Glomerular visceral epithelial cell (primary cell): Measurements from ENCODE around the gene JAG1.

Experiments
- DNase-seq: peaks from one replicate; pipeline ENCODE4 v3.0.0-alpha.2; 2016; ENCODE audit errors: extremely low spot score

The JAG1 gene

DNA sequence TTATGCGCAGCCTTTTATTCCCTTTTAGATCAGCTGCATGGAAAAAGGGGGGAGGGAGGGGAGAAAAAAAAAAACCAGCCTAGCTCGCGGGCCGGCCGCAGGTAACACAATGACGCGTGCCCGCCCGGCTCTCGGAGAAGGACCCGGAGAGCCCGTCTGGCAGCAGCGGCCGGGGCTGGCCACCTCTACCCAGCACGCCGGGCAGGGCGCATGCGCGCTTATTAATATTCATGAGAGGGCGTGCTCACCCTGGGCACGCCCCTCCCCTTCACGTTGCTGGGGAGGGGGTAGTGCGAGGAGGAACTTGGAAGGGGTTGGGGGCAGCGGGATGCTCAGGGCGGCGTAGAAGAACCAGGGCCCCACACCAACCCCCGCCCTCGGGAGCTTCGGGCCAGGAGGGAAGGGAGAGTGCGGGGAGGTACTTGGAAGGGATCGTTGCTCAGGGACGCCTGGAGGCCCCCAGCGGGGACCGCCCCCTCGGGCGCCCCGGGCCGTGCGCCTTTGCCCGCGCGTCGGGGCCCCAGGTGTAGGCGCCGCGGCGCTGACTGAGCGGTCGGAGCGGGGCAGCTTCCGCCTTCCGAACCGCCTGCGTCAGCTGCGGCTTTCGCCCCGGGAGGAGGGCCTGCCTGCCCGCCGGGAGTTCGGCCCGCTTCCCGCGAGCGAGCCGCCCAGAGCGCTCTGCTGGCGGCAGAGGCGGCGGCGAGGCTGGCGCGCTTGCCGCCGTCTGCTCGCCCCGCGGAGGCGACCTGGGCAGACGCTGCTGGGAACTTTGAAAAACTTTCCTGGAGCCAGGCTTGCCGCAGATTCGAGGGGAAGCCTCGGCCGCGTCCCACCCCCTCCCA, at the start of gene JAG1:
TSS of gene JAG1 (minus strand) at position 158 of the 842 bp plus-strand sequence. CDS start 469 bp downstream, outside the sequence.
- DNase-seq: peak; percentile 98

DNA sequence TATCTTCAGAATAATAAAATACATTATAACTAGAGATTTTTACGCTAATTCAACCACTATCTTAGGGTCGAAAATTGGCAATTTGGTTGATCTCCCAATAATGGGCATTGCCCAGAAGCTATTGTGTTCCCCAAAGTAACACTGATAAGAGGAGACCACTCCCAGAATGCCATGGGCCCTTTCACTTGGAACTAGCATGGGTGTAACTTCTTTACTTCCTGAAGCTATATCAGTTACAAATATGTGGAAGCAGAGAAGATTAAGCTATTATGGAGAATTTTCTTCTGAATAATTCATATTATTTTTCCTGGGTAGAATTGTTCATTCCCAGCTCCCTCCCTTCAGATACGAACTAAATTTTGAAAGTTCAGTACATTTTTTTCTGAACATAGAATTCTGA, 48.2 kb upstream of the JAG1 start:
- DNase-seq: no peak

- DNase-seq: no peak
These were observed 47.5 kb upstream of the JAG1 start for GRCh38 chr20:10721137-10721896.

- no peak for DNase-seq
These were observed 46.8 kb upstream of the JAG1 start for GRCh38 chr20:10720565-10720964.

- no peak for DNase-seq
These were observed 46.1 kb upstream of the JAG1 start for GRCh38 chr20:10719740-10720385.

GRCh38 chr20:10718661-10719060, 44.9 kb upstream of the JAG1 start:
- DNase-seq: no peak

DNA sequence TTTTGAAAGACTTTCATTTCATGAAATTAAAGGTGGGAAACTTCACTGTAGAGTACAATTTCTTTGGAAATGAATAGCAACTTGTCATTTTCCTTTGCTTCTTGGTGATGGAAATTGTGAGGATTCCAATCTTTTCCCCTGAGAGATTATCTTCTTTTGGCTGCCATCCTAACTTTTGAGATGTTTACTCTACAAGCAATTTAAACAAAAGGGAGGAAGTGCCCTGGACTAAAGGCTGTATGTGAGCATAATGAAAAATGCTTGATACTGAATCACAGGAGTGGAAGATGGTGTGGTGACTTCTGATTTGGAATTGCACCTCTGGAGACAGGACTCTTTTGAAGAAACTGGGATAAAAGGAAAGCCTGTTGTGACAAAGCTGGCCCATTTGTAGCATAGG, 43.1 kb upstream of the JAG1 start:
- DNase-seq: no peak

GRCh38 chr20:10715035-10715434, 41.2 kb upstream of the JAG1 start:
- DNase-seq: no peak

DNA sequence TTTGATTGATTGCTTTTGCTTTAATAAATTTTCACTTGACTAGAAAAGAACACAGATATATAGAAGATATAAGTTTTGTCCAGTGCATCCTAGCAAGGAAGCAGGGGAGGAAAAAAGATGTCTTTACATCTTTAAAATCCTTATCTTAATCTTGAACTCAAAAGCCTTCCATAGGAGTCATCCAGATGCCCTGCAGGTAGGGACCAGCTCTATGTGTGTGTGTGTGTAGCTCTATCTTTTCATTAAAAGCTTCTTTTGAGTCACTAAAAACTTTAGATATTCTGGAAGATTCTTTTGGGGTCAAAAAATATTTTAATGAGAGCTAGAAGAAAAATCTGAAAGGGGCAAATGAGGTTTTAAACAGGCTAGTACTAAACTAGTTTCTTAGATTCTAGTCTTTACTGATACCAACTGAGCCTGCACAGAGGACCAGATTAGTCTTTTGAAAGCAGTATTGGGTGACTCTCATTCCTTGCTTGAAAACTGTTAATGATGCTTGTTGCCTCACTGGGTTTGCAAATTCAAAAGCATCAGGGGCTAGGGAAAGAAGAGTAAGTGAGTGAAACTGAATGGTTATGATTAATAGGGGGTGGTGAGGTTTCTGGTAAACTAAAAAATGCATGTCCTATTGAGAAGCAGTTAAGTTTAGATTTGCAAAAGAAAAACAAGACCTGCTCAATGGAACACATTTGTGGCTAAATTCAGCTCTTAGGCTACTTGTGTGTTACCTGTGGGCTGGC, 40.6 kb upstream of the JAG1 start:
- DNase-seq: no peak

DNA sequence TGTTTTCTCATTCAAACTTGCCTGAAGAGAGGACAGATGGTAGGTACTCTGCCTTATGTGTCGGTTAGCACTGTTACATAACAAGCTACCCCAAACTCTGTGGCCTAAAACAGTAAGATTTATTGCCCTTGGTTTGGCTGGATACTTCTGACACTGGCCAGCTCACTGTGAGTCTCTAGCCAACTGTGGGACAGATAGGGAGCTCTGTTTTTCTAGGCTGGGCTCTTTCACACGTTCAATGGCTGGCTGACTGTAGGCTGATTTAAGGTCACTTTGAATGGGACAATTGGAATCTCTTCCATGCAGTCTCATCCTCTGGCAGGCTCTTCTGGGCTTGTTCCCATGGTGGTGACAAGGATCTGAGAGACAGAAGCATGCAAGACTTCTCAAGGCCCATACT, 39.4 kb upstream of the JAG1 start:
- no peak for DNase-seq

DNA sequence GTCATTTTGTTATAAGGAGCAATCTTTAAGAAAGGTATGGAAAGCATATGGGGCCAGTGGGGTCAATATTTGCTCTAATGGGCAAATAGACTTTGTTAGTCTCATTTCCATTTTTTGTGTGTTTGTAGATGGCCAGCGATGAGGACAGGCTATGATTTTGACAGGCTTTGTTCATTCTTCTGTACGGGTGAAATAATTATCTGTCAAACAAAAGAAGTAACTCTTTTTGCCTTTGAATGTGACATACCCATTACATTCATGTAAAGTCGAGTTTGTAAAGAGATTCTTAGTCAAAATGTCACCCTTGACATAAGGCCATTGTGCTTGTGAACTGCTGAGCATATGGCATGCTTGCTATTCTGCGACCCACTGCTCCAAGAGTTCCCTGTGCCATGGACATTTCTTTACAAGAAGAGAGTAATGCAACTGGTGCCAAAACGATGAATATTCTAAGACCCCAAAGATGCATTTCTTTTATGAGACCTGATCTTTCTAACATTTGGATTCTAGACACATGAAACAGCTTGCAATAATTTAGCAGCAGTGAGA, 38.2 kb upstream of the JAG1 start:
- DNase-seq: no peak

DNA sequence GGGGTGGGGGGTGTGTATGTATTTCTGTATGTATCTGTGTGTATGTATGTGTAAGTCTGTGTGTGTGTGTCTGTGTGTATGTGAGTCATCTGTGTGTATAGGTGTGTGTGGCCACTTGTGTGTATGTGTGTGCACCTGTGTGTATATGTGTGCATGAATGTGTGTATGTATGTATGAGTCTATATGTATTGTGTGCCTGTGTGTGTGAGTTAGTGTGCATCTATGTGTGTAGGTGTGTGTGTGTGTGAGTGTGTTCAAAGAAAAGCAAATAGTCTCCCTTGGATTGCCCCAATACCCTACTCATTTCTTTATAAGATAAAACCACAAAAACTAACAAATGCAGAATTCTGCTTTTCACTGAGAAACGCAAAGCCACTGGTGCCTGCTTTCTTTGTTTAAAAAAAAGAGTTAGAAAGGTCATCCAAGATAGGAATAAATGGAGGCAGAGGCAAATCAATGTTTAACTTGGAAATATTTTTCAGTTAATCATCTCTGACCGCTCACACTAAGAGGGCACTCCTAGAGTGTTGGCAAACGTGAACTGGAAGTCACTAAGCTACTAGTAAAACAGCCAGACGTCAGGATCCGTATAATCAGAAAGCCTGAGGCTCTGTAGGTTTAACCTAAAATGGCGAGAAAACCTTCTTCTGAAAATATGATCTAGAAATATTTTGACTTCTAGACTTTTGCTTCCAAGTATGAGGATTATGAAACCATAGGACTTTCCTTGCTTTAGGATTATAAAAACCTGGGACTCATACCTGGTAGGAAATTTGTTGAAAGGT, 37.4 kb upstream of the JAG1 start:
- peak; percentile 76 for DNase-seq

- no peak for DNase-seq
These were observed 36.1 kb upstream of the JAG1 start for GRCh38 chr20:10709916-10710315.

DNA sequence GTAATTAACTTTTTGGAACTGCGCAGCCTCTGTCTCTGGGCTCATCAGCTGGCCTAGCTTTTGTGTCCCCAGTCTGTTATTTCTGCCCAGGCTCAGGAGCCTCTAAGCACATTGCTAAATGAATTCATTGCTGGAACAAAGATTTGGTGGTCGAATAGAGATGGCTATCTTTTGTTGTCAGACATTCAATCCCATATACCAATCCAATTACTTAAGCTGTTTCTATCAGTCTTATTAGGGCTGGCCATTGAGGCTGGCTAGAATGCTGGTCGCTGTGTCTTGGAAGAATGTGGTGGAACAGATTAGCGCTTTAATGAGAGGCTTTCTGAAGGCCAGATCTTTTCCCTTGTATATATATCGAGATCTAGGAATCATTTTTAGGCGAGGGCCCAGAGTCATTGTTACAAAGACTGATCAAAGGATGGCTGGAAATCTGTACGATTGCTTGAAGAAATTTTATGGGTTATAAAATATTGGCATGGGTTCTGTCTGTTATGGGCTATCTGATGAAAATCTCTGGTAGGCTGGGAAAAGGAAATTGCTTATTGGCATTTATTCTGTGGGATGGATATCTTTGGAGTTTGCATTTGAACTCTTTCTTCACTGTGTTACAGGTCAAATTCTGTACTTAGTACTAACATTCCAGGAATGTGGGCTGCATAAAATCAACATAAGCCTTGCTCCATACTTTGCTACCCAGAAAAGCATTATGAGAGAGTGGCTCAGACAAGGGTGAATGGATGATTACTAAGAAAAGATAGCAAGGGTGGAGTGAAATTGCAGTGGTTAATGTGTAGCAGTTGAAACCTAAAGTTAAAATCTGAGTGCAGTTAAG, 34.8 kb upstream of the JAG1 start:
- DNase-seq: peak; percentile 56

DNA sequence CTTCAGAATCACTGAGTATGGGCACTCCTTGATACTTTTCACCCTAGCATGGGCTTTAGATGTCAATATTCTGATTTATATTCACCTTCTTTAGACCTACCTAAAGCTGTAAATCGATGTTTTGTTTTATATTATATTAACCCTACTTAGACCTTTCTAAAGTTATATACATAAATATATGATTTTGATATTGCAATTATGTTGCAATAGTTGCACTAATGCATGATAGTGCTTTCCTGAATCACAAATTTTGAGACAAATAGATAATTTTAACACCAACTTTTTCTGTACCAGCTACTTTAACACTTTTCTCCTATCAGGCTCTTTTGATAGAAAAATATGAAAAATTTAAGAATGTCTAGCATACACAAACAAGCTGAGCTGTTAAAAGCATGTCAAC, 34.0 kb upstream of the JAG1 start:
- no peak for DNase-seq

- DNase-seq: no peak
These were observed 33.3 kb upstream of the JAG1 start for GRCh38 chr20:10707068-10707467.

DNA sequence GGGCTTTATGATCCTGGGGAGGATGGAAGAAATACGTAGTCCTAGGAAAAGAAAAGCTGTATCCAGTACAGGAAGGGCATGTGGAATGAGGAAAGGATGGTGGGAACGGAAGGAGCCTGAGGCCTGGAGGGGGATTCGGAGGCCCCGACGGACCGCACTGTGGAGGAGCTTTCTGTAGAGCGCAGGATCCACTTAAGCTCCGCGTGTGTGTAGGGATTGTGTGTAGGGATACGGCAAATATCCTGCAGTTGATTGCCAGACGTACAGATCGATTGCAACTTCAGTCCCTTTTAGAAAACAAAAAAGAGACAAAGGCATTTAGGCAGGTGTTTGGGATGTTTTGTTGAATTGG, 32.6 kb upstream of the JAG1 start:
- DNase-seq: no peak

DNA sequence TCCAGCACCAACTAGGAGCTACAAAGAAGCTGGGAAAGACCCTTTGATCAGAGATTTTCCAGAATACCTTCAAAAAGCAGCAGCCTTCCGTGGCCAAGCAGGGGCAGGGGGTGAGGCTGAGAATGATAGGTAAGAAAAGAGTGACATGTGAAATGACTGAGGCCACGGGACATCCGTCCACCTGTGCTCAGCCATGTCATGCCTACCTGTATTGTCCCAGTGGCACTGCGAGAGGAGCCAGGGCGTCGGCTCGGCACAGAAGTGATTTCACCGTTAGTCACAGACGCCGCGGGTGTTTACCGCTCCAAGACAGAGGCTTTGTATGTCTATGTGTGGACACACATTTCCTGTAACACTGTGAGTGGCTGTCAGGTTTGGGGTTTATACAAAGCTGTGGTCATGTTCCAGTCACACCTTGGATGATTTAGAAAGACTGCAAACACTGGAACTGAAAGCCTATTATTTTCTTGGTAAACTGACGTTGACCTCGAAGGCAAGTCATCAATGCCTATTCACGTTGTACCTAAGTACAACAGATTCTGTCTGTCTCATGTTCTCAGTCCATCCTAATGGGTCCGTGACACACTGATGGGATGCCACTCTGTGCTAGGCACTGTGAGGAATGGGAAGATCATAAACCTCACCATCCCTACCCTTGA, 32.1 kb upstream of the JAG1 start:
- DNase-seq: peak; percentile 27

DNA sequence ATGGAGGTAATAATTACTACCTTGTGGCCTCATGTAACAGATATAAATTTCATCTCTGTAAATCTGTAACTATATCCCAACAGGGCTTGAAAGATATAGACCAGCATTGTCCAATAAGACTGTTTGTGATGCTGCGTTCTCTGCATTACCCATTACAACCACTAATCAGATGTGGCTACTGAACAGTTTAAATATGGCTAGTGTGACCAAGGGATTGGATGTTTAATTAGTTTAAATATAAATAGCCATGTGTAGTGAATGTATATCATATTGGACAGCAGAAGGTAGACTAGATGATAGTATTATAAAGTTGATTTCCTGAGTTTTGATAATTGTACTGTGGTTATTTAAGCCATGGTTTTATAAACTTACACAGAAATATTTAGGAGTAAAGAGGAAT, 27.8 kb upstream of the JAG1 start:
- no peak for DNase-seq
